HG03280 (cell line): ENCODE measurements around the gene GSTA1.
"Not testable (repeated sequence)": the region's sequence is repeated elsewhere in the genome, so short reads cannot be mapped to it uniquely, and the experiment has no call there.

Experiments used
- ATAC-seq: cut with Tn5 transposase; IDR thresholded peaks from one replicate; pipeline ENCODE4 v1.9.1; 2021; ENCODE audit warnings: mild to moderate bottlenecking, moderate library complexity; ENCODE audit not compliant: unreplicated experiment

The GSTA1 gene

DNA sequence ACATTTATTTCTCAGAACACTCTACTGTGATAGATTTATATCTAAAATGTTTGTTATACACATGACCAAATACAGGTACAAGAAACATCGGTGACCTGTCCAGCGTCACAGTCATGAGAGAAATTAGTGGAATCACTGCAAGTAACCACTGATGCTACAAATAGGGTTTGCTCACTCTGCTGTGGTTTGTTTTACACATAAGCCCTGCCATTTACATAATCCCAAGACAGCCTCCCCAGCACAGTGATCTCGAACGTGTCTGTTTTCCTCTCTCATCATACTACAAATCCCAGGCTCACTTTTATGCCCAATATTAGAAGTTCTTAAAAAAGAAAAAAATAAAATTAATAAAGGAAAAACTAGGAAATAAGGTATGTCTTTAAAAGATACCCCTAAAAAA, 6.2 kb upstream of the GSTA1 start:
- ATAC-seq: not testable (repeated sequence)

GRCh38 chr6:52808660-52809059, 5.0 kb upstream of the GSTA1 start:
- ATAC-seq: no peak

- no peak for ATAC-seq
These were observed 810 bp downstream of the GSTA1 start for GRCh38 chr6:52802806-52803205.

DNA sequence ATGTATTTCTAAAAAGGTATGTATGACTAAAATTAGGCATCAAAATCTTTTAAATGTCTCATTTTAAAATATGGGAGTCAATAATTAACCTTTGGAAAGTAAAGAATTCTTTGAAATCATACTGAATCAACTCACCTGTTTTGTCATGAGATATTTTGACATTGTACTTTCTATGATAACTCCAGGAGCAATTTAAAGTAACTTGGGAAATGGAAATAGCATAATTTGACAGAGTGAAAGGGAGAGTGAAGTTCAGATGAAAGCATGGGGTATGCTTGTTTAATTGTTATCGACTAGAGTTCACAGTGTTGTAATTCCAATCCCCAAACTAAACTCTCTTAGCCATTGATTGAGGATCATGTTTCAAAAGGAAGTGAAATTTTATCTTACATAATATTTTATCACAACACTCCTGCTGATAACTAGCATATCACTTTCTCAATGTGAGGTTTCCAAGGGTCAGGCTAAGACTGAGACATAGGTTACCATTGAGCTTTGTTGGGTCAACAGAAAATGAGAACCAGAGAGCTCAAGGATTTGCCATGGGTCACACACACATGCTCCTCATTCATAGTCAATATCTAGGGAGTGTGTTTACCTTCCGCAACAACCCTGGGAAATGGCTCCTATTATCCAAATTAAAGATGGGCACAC, 2.3 kb downstream of the GSTA1 start:
- ATAC-seq: no peak

GRCh38 chr6:52799272-52799671, 4.3 kb downstream of the GSTA1 start:
- ATAC-seq: not testable (repeated sequence)

DNA sequence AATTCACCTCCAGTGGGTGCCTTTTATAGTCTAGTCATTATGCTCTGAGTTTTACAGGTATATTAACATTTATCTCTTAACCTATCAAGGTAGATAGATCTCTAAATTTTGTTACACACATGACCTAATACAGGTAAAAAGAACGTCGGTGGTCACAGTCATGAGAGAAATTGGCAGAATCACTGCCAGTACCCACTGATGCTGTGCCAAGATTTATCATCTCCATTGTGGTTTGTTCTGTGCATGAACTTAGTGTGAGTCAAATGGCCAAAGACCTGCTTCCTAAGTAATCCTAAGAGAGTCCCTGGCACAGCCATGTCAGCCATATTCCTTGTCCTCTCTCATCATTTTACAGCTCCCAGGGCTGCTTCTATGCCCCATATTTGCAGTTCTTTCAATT, 9.2 kb downstream of the GSTA1 start:
- ATAC-seq: not testable (repeated sequence)

DNA sequence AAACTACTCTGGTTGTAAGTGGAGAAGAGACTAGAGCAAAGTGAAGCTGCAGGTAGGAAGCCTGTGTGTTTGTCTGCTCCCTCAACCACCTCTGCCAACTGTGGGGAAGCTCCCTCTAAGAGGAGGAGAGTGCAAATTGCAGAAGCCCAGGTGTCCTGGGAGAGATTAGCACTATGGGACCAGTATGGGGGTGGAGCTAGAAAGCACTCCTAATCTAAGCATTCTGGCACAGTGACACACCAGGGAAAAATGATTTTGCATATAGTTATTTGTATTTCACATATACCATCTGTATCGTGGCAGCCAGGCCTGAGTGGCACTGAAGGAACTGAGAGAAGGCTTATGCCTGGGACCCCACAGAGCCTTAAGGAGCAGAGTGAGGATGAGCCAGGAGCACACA, 12.8 kb downstream of the GSTA1 start:
- no peak for ATAC-seq

- not testable (repeated sequence) for ATAC-seq
These were observed 14.0 kb downstream of the GSTA1 start for GRCh38 chr6:52789658-52790057.

GRCh38 chr6:52788478-52788877, 15.1 kb downstream of the GSTA1 start:
- ATAC-seq: no peak

GRCh38 chr6:52787917-52788316, 15.7 kb downstream of the GSTA1 start:
- ATAC-seq: no peak

GRCh38 chr6:52786249-52786956, 17.2 kb downstream of the GSTA1 start:
- ATAC-seq: no peak

DNA sequence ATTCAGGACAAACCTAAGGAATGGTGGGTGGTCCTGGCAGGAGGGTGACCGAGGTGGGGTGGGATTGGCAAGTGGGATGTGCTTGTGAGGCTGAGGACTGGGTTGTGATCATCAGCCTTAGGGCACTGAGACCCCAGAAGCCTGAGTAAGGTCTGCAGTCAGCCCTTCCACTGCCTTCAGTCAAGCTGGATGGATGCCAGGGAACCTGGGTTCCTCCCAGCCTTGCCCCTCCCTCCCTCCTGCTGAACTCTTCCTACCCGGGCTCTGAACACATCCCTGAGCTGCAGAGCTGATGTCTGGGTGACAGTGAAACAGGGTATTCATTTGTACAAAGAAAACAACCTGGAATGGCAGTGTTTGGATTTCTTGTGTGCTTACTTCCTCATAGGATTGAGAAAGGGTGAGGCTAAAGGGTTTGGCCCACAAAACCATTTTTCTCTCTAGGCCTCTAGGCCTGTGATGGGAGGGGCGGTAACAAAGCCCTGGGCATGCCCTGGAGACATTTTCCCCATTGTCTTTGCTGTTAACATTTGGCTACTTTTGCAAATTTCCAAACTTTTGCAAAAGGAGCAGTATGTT, 20.8 kb downstream of the GSTA1 start:
- not testable (repeated sequence) for ATAC-seq

GRCh38 chr6:52782209-52782608, 21.4 kb downstream of the GSTA1 start:
- not testable (repeated sequence) for ATAC-seq

- ATAC-seq: no peak
These were observed 24.4 kb downstream of the GSTA1 start for GRCh38 chr6:52779237-52779636.

- ATAC-seq: not testable (repeated sequence)
These were observed 26.8 kb downstream of the GSTA1 start for GRCh38 chr6:52776711-52777351.

- ATAC-seq: not testable (repeated sequence)
These were observed 34.2 kb downstream of the GSTA1 start for GRCh38 chr6:52769399-52769798.

DNA sequence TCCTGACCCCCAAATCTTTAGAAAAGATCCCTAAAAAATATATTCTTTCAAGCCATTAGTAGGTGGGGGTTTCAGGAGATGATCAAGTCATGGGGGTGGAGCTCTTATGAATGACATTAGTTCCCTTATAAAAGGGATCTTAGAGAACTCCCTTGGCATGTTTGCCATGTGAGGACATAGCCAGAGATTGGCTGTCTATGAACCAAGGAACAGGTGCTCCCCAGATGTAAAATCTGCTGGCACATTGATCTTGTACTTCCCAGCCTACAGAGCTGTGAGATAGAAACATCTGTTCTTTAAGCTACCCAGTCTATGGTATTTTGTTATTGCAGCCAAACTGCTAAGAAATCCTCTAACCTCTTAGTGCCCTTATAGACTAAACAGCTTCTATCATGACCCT, 36.0 kb downstream of the GSTA1 start:
- not testable (repeated sequence) for ATAC-seq

DNA sequence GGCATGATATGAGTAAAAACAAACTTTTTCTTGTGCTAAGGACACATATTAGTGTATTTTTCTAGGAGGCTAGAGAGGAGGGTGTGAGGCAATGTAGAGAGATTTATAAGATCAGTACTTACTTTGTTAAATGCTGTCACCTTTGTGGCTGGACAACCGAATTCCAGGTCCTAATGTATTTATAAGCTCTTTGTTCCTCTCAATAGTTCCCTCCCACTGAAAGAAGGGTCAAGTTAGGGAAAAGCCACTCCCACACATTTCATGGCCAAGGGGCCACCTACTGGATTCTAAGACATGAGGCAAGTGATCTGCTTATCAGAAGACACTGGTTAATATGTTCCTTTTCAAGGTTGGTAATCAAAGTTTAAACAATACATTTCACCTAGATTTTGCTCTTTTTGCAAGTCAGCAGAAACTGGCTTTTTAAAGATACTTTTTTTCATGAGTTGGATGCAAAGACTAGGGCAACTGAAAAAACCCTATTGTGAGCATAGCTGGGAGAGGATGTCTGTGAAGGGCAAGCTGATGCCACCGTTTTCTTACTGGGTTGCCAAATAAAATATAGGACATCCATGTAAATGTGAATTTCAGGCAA, 40.2 kb downstream of the GSTA1 start, which contains the start of gene GSTA2:
GSTA2 (minus strand) TSS at position 154 of the 595 bp plus-strand sequence. CDS start 5,528 bp downstream, outside the sequence.
- ATAC-seq: not testable (repeated sequence)

DNA sequence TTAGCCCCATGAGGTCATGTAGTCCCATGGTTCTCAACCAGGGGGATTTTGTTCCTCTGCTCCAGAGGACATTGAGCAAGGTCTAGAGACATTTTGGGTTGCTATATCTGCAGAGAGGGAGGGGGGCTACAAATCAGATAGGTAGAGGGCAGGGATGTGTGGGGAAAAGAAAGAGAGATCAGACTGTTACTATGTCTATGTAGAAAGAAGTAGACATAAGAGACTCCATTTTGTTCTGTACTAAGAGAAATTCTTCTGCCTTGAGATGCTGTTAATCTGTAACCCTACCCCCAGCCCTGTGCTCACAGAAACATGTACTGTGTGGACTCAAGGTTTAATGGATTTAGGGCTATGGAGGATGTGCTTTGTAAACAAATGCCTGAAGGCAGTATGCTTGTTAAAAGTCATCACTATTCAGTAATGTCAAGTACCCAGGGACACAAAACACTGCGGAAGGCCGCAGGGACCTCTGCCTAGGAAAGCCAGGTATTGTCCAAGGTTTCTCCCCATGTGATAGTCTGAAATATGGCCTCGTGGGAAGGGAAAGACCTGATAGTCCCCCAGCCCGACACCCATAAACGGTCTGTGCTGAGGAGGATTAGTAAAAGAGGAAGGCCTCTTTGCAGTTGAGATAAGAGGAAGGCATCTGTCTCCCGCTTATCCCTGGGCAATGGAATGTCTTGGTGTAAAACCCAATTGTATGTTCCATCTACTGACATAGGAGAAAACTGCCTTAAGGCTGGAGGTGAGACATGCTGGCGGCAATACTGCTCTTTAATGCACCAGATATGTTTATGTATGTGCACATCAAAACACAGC, 41.7 kb downstream of the GSTA1 start:
- not testable (repeated sequence) for ATAC-seq

- no peak for ATAC-seq
These were observed 43.4 kb downstream of the GSTA1 start for GRCh38 chr6:52760105-52760765.
